HCT116 (cell line): ENCODE data around the gene HMGA1. TPM values are rescaled to one million over a fixed set of nuclear protein-coding genes. Genes with fewer than 3 reads are reported as not detected.

ENCODE experiments used
- ATAC-seq: fragments of 200-7000 bp; cut with Tn5 transposase; 2 replicates; pipeline ENCODE4 v1.9.1; 2020; ENCODE audit warnings: mild to moderate bottlenecking, moderate library complexity
- BruUV-seq: library from RNA; stranded (reverse); fragments of 400-500 nt; replicated peaks from 2 replicates; lab custom pipeline; 2021; lab: Mats Ljungman, UMichigan
- CTCF ChIA-PET: fragments of 300-600 bp; sonication (Branson Sonifier 250); formaldehyde crosslinking; loops from one replicate; lab custom pipeline; 2021; ENCODE audit warnings: antibody characterized with exemption; lab: Charles Lee
- POLR2A ChIA-PET: fragments of 300-600, 350-600 bp; sonication (Branson Sonifier 250); formaldehyde crosslinking; loops from one replicate; lab custom pipeline; 2021; ENCODE audit warnings: antibody characterized with exemption; lab: Charles Lee
- RAD21 ChIA-PET, 2 experiments: fragments of 300-600 bp; sonication (Branson Sonifier 250); formaldehyde crosslinking; loops; one replicate each; lab custom pipeline; 2023; ENCODE audit warnings: low total read pairs in 2 of 2; ENCODE audit not compliant: uncharacterized antibody in 2 of 2, unreplicated experiment in 2 of 2, low non-redundant PET in 1 of 2; lab: Charles Lee
- DNase-seq: peaks from one replicate; pipeline ENCODE4 v3.0.0-alpha.2; 2010; ENCODE audit warnings: low read depth, low spot score
- H2AFZ ChIP-seq: fragments of 200-600 bp; shearing (Covaris generic), sonication (generic); 2 replicates; pipeline ENCODE4 v1.6.1; 2017; ENCODE audit warnings: low read depth, mixed run types, mixed read lengths, antibody characterized with exemption, low read length; ENCODE audit not compliant: poor library complexity, severe bottlenecking
- H3K27ac ChIP-seq: 2 replicates; pipeline ENCODE4 v1.5.1; 2012; ENCODE audit warnings: low read depth, low read length
- H3K27me3 ChIP-seq: fragments of 200-600 bp; sonication (generic); 2 replicates; pipeline ENCODE4 v1.6.1; 2016; ENCODE audit warnings: mixed run types, low read length, mixed read lengths; ENCODE audit not compliant: insufficient read depth
- H3K36me3 ChIP-seq, 2 experiments: fragments of 200-500 bp in 1 of 2; fragments of 200-600 bp in 1 of 2; sonication (Bioruptor generic) in 1 of 2; sonication (generic) in 1 of 2; 2 replicates each; pipeline versions ENCODE4 v1.5.1 to v1.6.1; 2014 to 2016; ENCODE audit warnings: low read length in 2 of 2, inconsistent platforms in 1 of 2, mixed read lengths in 1 of 2, mixed run types in 1 of 2; ENCODE audit not compliant: insufficient read depth in 2 of 2, control insufficient read depth in 1 of 2
- H3K4me1 ChIP-seq, 2 experiments: fragments of 200-600 bp in 1 of 2; sonication (generic) in 1 of 2; 2 replicates each; pipeline versions ENCODE4 v1.5.1 to v1.6.1; 2012 to 2017; ENCODE audit warnings: low read length in 2 of 2, inconsistent platforms in 1 of 2, mild to moderate bottlenecking in 1 of 2, mixed read lengths in 1 of 2, mixed run types in 1 of 2, moderate library complexity in 1 of 2; ENCODE audit not compliant: insufficient read depth in 2 of 2, control insufficient read depth in 1 of 2
- H3K4me2 ChIP-seq: fragments of 200-600 bp; sonication (generic); 2 replicates; pipeline ENCODE4 v1.6.1; 2017; ENCODE audit warnings: mixed run types, low read length, mixed read lengths
- H3K4me3 ChIP-seq, 2 experiments: fragments of 200-600 bp in 1 of 2; sonication (generic) in 1 of 2; replicated peaks in 1 of 2; 2 replicates each; pipeline ENCODE4 v1.5.1; 2011 to 2016; ENCODE audit warnings: low read length in 2 of 2, control low read depth in 1 of 2, low read depth in 1 of 2, mild to moderate bottlenecking in 1 of 2, mixed read lengths in 1 of 2, mixed run types in 1 of 2
- H3K79me2 ChIP-seq: fragments of 200-600 bp; sonication (generic); 2 replicates; pipeline ENCODE4 v1.6.1; 2017; ENCODE audit warnings: mild to moderate bottlenecking, mixed run types, low read length, moderate library complexity, mixed read lengths; ENCODE audit not compliant: insufficient read depth
- H3K9ac ChIP-seq: fragments of 200-600 bp; sonication (generic); 2 replicates; pipeline ENCODE4 v1.6.1; 2016; ENCODE audit warnings: low read length, mixed read lengths
- H3K9me2 ChIP-seq: fragments of 200-600 bp; sonication (generic), shearing (Covaris generic); 2 replicates; pipeline ENCODE4 v1.6.1; 2017; ENCODE audit warnings: mixed run types, mild to moderate bottlenecking, moderate library complexity; ENCODE audit not compliant: insufficient read depth
- H3K9me3 ChIP-seq, 2 experiments: fragments of 200-500 bp in 1 of 2; fragments of 200-600 bp in 1 of 2; sonication (Bioruptor generic) in 1 of 2; sonication (generic) in 1 of 2; 2 replicates each; pipeline ENCODE4 v1.6.1; 2014 to 2017; ENCODE audit warnings: low read length in 2 of 2, mixed read lengths in 2 of 2, inconsistent platforms in 1 of 2, low read depth in 1 of 2, mild to moderate bottlenecking in 1 of 2, mixed run types in 1 of 2, moderate library complexity in 1 of 2; ENCODE audit not compliant: control insufficient read depth in 1 of 2, insufficient read depth in 1 of 2
- H4K20me1 ChIP-seq: fragments of 200-600 bp; sonication (generic), shearing (Covaris generic); 2 replicates; pipeline ENCODE4 v1.6.1; 2017; ENCODE audit warnings: mixed run types, mild to moderate bottlenecking, moderate library complexity; ENCODE audit not compliant: insufficient read depth
- CBX3 ChIP-seq: IDR thresholded peaks from 2 replicates; pipeline ENCODE4 v1.6.1; 2012; ENCODE audit warnings: low read depth
- CEBPB ChIP-seq: IDR thresholded peaks from 2 replicates; pipeline ENCODE4 v1.6.1; 2012; ENCODE audit warnings: low read depth
- CTCF ChIP-seq, 3 experiments: fragments of 200-600 bp in 1 of 3; sonication (generic) in 1 of 3; IDR thresholded peaks in 2 of 3; conservative IDR thresholded peaks in 1 of 3; 2 replicates each; pipeline ENCODE4 v1.5.1; 2012 to 2017; ENCODE audit warnings: low read depth in 2 of 3, low read length in 2 of 3, antibody characterized with exemption in 1 of 3, borderline replicate concordance in 1 of 3, control low read depth in 1 of 3, mild to moderate bottlenecking in 1 of 3, mixed read lengths in 1 of 3, mixed run types in 1 of 3, moderate library complexity in 1 of 3; ENCODE audit not compliant: insufficient read depth in 1 of 3
- EGR1 ChIP-seq: IDR thresholded peaks from 2 replicates; pipeline ENCODE4 v1.6.1; 2012; ENCODE audit warnings: low read depth
- ELF1 ChIP-seq: IDR thresholded peaks from 2 replicates; pipeline ENCODE4 v1.6.1; 2012; ENCODE audit warnings: low read depth, borderline replicate concordance
- EZH2 ChIP-seq: fragments of 200-600 bp; sonication (generic); IDR thresholded peaks from 2 replicates; pipeline ENCODE4 v1.6.1; 2017; ENCODE audit warnings: antibody characterized with exemption, mixed run types
- EZH2phosphoT487 ChIP-seq: fragments of 200-600 bp; IDR thresholded peaks from 2 replicates; pipeline ENCODE4 v1.6.1; 2018; ENCODE audit warnings: antibody characterized with exemption, borderline replicate concordance
- FOSL1 ChIP-seq: IDR thresholded peaks from 2 replicates; pipeline ENCODE4 v1.6.1; 2012; ENCODE audit warnings: low read depth
- POLR2A ChIP-seq: IDR thresholded peaks from 2 replicates; pipeline ENCODE4 v1.7.0; 2011; ENCODE audit warnings: borderline replicate concordance; ENCODE audit not compliant: insufficient read depth, insufficient read length; ENCODE audit errors: extremely low read depth
- POLR2AphosphoS5 ChIP-seq: IDR thresholded peaks from 2 replicates; pipeline ENCODE4 v1.6.1; 2011; ENCODE audit warnings: mild to moderate bottlenecking, low read depth, low read length, moderate library complexity
- RAD21 ChIP-seq: IDR thresholded peaks from 2 replicates; pipeline ENCODE4 v1.6.1; 2012; ENCODE audit warnings: low read depth, mild to moderate bottlenecking
- SIN3A ChIP-seq: IDR thresholded peaks from 2 replicates; pipeline ENCODE4 v1.6.1; 2012; ENCODE audit warnings: low read depth
- SP1 ChIP-seq: IDR thresholded peaks from 2 replicates; pipeline ENCODE4 v1.6.1; 2012; ENCODE audit warnings: low read depth
- SRF ChIP-seq: IDR thresholded peaks from 2 replicates; pipeline ENCODE4 v1.6.1; 2012; ENCODE audit warnings: low read depth
- TCF7L2 ChIP-seq: IDR thresholded peaks from 2 replicates; pipeline ENCODE4 v1.7.0; 2011; ENCODE audit warnings: borderline replicate concordance, inconsistent platforms; ENCODE audit not compliant: insufficient read depth, insufficient read length; ENCODE audit errors: extremely low read depth
- YY1 ChIP-seq: IDR thresholded peaks from 2 replicates; pipeline ENCODE4 v1.6.1; 2011; ENCODE audit warnings: low read length, low read depth, moderate library complexity, mild to moderate bottlenecking; ENCODE audit not compliant: insufficient replicate concordance; ENCODE audit errors: extremely low read depth
- ZBTB33 ChIP-seq: IDR thresholded peaks from 2 replicates; pipeline ENCODE4 v1.6.1; 2011; ENCODE audit warnings: mild to moderate bottlenecking, low read length, moderate library complexity; ENCODE audit not compliant: insufficient replicate concordance; ENCODE audit errors: extremely low read depth
- ZFX ChIP-seq: fragments of 450-650 bp; IDR thresholded peaks from 2 replicates; pipeline ENCODE4 v1.6.1; 2017
- ZNF274 ChIP-seq: fragments of 200-500 bp; sonication (Bioruptor generic); IDR thresholded peaks from 2 replicates; pipeline ENCODE4 v1.6.1; 2014; ENCODE audit warnings: mild to moderate bottlenecking, low read depth, low read length, inconsistent platforms
- intact Hi-C: fragments of 100-400 bp; cut with micrococcal nuclease; formaldehyde crosslinking; loops from 2 replicates; pipeline ENCODE4 v1.10.0; 2022
- total RNA-seq: library from RNA; stranded (reverse); gene quantifications from one replicate; pipeline ENCODE4 v1.2.1, GENCODE V29; 2021; ENCODE audit not compliant: unreplicated experiment

Gene HMGA1
- total RNA-seq, 1 experiment from 2014 or later, result 2,459 TPM

GRCh38 chr6:34230653-34231371 lies 5.9 kb upstream of the HMGA1 start (continued):
- TF ChIP-seq SIN3A, result no peak
- no peak for TF ChIP-seq ELF1
- TF ChIP-seq EGR1, result no peak
- no peak for TF ChIP-seq YY1

- Histone ChIP-seq H3K4me2 (0 out of 2 replicates have a peak overlapping the region, but pooled peaks have one; percentile 12), H3K9me2 (no peaks in the 10 kb centered on the region), H3K79me2 (peaks cover 5% of the 10 kb centered on the region; the same call in 1 of the 2 replicates), H2AFZ (no peak overlapping the region), H4K20me1 (no peaks in the 10 kb centered on the region), H3K27me3 (no peaks in the 10 kb centered on the region), H3K9me3 (no peaks in the 10 kb centered on the region), H3K36me3 (no peaks in the 10 kb centered on the region), H3K4me3 (no peak overlapping the region), H3K9ac (no peak overlapping the region), H3K4me1 (peaks cover 47 to 99% of the 10 kb centered on the region in 2 experiments), H3K27ac (no peak overlapping the region)
- intact Hi-C loops, result no loop called here
- ChIA-PET POLR2A (interaction anchor here (0.6 to 4.2 kb wide), 4 partner anchors 12 to 178 kb away, joined by 3 to 21 read pairs (median 4); no protein-coding TSS in a partner anchor), CTCF (interaction anchor here (1.7 kb wide), 1 partner anchor 36 kb away, joined by 5 read pairs; no protein-coding TSS in a partner anchor), RAD21 (no interaction called here)
- BruUV-seq, result no TSS peak
- no peak for TF ChIP-seq EZH2phosphoT487
- TF ChIP-seq POLR2AphosphoS5, result no peak
- no peak for TF ChIP-seq YY1
- no peak for TF ChIP-seq TCF7L2
- TF ChIP-seq ZNF274, result no peak
- no peak for TF ChIP-seq SP1
- no peak for TF ChIP-seq POLR2A
- TF ChIP-seq CBX3, result no peak
- no peak for TF ChIP-seq SIN3A
- TF ChIP-seq SRF, result no peak
- TF ChIP-seq ZFX, result no peak
- no peak for TF ChIP-seq FOSL1
- no peak for TF ChIP-seq ZBTB33
- TF ChIP-seq CTCF (IDR thresholded peaks at IDR 0.05 in 2 of 3, conservative IDR thresholded peaks at IDR 0.05 in 1 of 3; ENCODE audit: borderline replicate concordance in 1 of 3, insufficient read depth in 1 of 3, low read depth in 2 of 3, low read length in 2 of 3), result no peak
- no peak for TF ChIP-seq CEBPB
- no peak for TF ChIP-seq RAD21
- TF ChIP-seq EZH2, result no peak
- ATAC-seq (no peak), DNase-seq (no peak)
Measured at GRCh38 chr6:34231566-34232336, 4.9 kb upstream of the HMGA1 start.
